Smooth muscle cell (in vitro differentiated cells): ENCODE data around the gene FSHR. TPM values are rescaled to one million over a fixed set of nuclear protein-coding genes. Genes with fewer than 3 reads are reported as not detected.

Source experiments
- DNase-seq: peaks from one replicate; lab custom pipeline; 2025; ENCODE audit not compliant: unreplicated experiment; lab: John Stamatoyannopoulos, UW
- H2AFZ ChIP-seq: fragments of 200-600 bp; sonication (generic); 2 replicates; pipeline ENCODE4 v1.6.0; 2016; ENCODE audit warnings: antibody characterized with exemption, low read depth, mild to moderate bottlenecking
- H3F3A ChIP-seq: fragments of 200-600 bp; sonication (generic); 2 replicates; pipeline ENCODE4 v1.6.0; 2017; ENCODE audit warnings: antibody characterized with exemption, low read depth
- H3K27ac ChIP-seq: fragments of 200-600 bp; sonication (generic); 2 replicates; pipeline ENCODE4 v1.5.1; 2016; ENCODE audit warnings: low read depth, mild to moderate bottlenecking
- H3K27me3 ChIP-seq: fragments of 200-600 bp; sonication (generic); 2 replicates; pipeline ENCODE4 v1.6.1; 2016; ENCODE audit warnings: low read depth, mild to moderate bottlenecking
- H3K36me3 ChIP-seq: fragments of 200-600 bp; sonication (generic); 2 replicates; pipeline ENCODE4 v1.5.1; 2016; ENCODE audit warnings: low read depth
- H3K4me1 ChIP-seq: fragments of 200-600 bp; sonication (generic); 2 replicates; pipeline ENCODE4 v1.5.1; 2016; ENCODE audit warnings: low read depth
- H3K4me2 ChIP-seq: fragments of 200-600 bp; sonication (generic); 2 replicates; pipeline ENCODE4 v1.6.0; 2016; ENCODE audit warnings: mild to moderate bottlenecking
- H3K4me3 ChIP-seq: fragments of 200-600 bp; sonication (generic); 2 replicates; pipeline ENCODE4 v1.5.1; 2016; ENCODE audit warnings: mild to moderate bottlenecking
- H3K79me2 ChIP-seq: fragments of 200-600 bp; sonication (generic); 2 replicates; pipeline ENCODE4 v1.6.0; 2016; ENCODE audit warnings: low read depth, mild to moderate bottlenecking
- H3K9ac ChIP-seq: fragments of 200-600 bp; sonication (generic); 2 replicates; pipeline ENCODE4 v1.6.0; 2016; ENCODE audit warnings: low read depth
- H3K9me3 ChIP-seq: fragments of 200-600 bp; sonication (generic); replicated peaks from 2 replicates; pipeline ENCODE4 v1.5.1; 2016; ENCODE audit warnings: low read depth
- H4K20me1 ChIP-seq: fragments of 200-600 bp; sonication (generic); 2 replicates; pipeline ENCODE4 v1.6.0; 2016; ENCODE audit warnings: low read depth
- WGBS: methylation state at CpG from one replicate; pipeline ENCODE4 v1.1.7; 2016; ENCODE audit warnings: low lambda C conversion rate; 5-methylcytosine and 5-hydroxymethylcytosine counted together
- polyA plus RNA-seq: library from polyadenylated mRNA; unstranded; fragments of >200 nt; fragmentation: Nextera tagmentation; extraction: Ambion mirVana; gene quantifications from 2 replicates; pipeline ENCODE4 v1.2.1, GENCODE V29; 2016
- total RNA-seq: library from RNA; depleted of rRNA; stranded (reverse); fragments of >200 nt; gene quantifications from 2 replicates; pipeline ENCODE4 v1.2.3, GENCODE V29; 2014
- TF ChIP-seq, protein P1 (sequence below): fragments of 200-600 bp; sonication (generic); IDR thresholded peaks from 2 replicates; pipeline ENCODE4 v1.5.1; 2017; ENCODE audit warnings: borderline replicate concordance, mild to moderate bottlenecking, antibody characterized with exemption; ENCODE audit not compliant: insufficient read depth, poor library complexity, severe bottlenecking

FSHR gene
- total and polyA plus RNA-seq, 2 experiments from 2014 or later: not detected

DNA sequence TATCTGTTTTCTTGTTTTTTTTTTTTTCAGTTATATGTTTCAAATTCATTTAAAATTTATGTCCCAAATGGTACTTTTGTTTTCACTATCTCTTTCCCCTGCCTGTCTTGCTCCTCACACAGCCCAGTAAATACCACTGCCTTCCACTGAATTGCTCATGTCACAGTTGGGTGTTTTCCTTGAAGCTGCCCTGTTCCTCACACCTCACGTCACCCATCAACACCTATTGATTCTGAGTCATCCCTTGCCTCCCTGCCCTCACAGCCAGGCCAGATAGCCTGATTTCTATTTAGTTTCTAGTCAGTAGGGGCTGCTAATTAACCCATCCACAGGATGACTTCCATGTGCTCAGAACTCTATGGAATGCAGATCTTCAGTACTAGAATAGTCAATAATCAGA lies 25.3 kb downstream of the FSHR start:
- no peaks in the 10 kb centered on the region for H3K9me3 ChIP-seq
- 24% methylated on average over 1 of the region's 1 CpG for WGBS
- TF ChIP-seq, protein P1, sequence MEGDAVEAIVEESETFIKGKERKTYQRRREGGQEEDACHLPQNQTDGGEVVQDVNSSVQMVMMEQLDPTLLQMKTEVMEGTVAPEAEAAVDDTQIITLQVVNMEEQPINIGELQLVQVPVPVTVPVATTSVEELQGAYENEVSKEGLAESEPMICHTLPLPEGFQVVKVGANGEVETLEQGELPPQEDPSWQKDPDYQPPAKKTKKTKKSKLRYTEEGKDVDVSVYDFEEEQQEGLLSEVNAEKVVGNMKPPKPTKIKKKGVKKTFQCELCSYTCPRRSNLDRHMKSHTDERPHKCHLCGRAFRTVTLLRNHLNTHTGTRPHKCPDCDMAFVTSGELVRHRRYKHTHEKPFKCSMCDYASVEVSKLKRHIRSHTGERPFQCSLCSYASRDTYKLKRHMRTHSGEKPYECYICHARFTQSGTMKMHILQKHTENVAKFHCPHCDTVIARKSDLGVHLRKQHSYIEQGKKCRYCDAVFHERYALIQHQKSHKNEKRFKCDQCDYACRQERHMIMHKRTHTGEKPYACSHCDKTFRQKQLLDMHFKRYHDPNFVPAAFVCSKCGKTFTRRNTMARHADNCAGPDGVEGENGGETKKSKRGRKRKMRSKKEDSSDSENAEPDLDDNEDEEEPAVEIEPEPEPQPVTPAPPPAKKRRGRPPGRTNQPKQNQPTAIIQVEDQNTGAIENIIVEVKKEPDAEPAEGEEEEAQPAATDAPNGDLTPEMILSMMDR: no peak

DNA sequence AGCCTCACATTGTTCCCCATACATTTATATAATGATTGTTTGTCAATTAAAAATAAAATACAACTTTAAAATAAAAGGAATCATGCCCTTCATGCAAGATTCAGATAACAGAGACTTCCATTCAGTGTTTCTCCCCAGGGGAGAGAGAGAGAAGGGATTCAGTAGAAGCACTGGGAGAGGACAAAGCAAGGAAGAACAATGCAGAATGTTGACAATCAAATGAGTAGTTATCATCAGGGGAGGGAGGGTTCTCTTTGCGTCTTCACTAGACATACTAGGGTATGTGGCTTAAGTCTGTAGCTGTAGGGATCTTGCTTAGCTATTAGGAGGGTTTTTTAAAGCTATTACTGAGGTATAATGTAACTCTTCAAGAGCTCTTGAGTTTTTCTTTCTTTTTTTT lies 30.7 kb downstream of the FSHR start:
- Histone ChIP-seq H3K79me2 (no peaks in the 10 kb centered on the region), H3K4me2 (no peak overlapping the region), H3K27ac (no peak overlapping the region), H3K27me3 (no peaks in the 10 kb centered on the region), H4K20me1 (no peaks in the 10 kb centered on the region), H3K4me1 (no peaks in the 10 kb centered on the region), H2AFZ (no peak overlapping the region), H3F3A (no peaks in the 10 kb centered on the region), H3K4me3 (no peak overlapping the region), H3K9ac (no peak overlapping the region), H3K9me3 (no peaks in the 10 kb centered on the region), H3K36me3 (no peaks in the 10 kb centered on the region)
- 68% methylated on average over 1 of the region's 1 CpG for WGBS
- DNase-seq: no peak
- TF ChIP-seq, protein P1: no peak

More for the DNA sequence above, 25.3 kb downstream of the FSHR start:
- H3F3A ChIP-seq: no peaks in the 10 kb centered on the region
- H3K4me2 ChIP-seq: no peak overlapping the region
- no peak overlapping the region for H3K4me3 ChIP-seq
- H3K79me2 ChIP-seq: no peaks in the 10 kb centered on the region
- no peak overlapping the region for H3K27ac ChIP-seq
- no peak overlapping the region for H2AFZ ChIP-seq
- no peaks in the 10 kb centered on the region for H3K27me3 ChIP-seq
- no peaks in the 10 kb centered on the region for H4K20me1 ChIP-seq
- no peak overlapping the region for H3K9ac ChIP-seq
- H3K36me3 ChIP-seq: no peaks in the 10 kb centered on the region
- H3K4me1 ChIP-seq: no peaks in the 10 kb centered on the region
- no peak for DNase-seq

DNA sequence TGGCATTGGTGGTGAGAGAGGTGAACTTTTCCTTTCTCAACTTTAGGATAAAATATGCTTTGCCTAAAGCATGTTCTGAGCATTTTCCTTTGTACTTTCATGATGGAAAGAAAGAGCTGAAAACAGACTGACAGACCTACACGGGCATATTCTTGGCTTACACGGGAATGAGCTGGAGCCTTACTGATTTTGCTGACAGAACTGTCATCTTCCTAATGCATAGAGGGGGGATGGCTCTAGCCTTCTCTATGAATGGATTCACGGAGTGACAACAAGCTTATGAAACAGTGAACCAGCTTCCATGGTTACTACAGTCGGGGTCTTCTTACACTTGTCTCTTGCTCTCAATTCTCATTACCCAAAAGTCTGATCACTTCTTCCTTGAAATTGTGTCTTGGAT lies 32.2 kb downstream of the FSHR start:
- DNase-seq: no peak
- Histone ChIP-seq H3K9ac (no peak overlapping the region), H3K4me2 (no peak overlapping the region), H3K79me2 (no peaks in the 10 kb centered on the region), H3K4me3 (no peak overlapping the region), H3K9me3 (no peaks in the 10 kb centered on the region), H3K4me1 (no peaks in the 10 kb centered on the region), H3F3A (no peaks in the 10 kb centered on the region), H3K27ac (no peak overlapping the region), H3K36me3 (no peaks in the 10 kb centered on the region), H3K27me3 (no peaks in the 10 kb centered on the region), H4K20me1 (no peaks in the 10 kb centered on the region), H2AFZ (no peak overlapping the region)
- WGBS: 87% methylated on average over 4 of the region's 4 CpGs
- TF ChIP-seq, protein P1: no peak

DNA sequence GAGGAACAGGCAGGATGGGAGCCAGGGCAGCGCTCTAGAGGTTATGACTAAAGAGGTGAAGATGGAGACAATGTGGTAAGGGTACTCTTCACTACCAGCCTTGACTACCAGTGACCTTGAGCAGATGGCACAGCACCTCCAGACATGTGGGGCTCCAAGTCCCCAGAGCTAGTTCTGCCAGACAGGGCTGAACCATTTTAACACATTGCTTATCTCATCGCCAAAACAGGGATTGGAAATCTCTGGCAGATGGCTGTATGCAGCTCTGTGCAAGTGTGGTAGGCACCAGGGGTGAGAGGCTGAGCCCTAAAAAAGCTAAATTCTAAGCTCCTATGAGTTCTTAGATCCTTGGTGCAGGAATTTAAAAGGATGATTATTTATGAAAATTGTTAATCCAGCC lies 41.3 kb downstream of the FSHR start:
- Histone ChIP-seq H2AFZ (no peak overlapping the region), H3K4me1 (no peaks in the 10 kb centered on the region), H3K4me3 (no peak overlapping the region), H3K9me3 (no peaks in the 10 kb centered on the region), H3K79me2 (no peaks in the 10 kb centered on the region), H3K27ac (no peak overlapping the region), H3K27me3 (no peaks in the 10 kb centered on the region), H3K9ac (no peak overlapping the region), H4K20me1 (no peaks in the 10 kb centered on the region), H3F3A (no peaks in the 10 kb centered on the region), H3K4me2 (no peak overlapping the region), H3K36me3 (no peaks in the 10 kb centered on the region)
- TF ChIP-seq, protein P1: no peak
- DNase-seq: no peak
- WGBS: 81% methylated on average over 2 of the region's 2 CpGs
